HG03196 (cell line): ENCODE results near the gene ABHD13.

Experiments used
- ATAC-seq: cut with Tn5 transposase; IDR thresholded peaks from one replicate; pipeline ENCODE4 v1.9.1; 2021; ENCODE audit not compliant: unreplicated experiment

ABHD13 gene

GRCh38 chr13:108283110-108283509, 64.9 kb downstream of the ABHD13 start:
- ATAC-seq = no peak
